GM19468 (cell line): ENCODE data around the gene ACER3.
"Not testable (repeated sequence)": the region's sequence is repeated elsewhere in the genome, so short reads cannot be mapped to it uniquely, and the experiment has no call there.

Experiments used
- ATAC-seq: cut with Tn5 transposase; IDR thresholded peaks from one replicate; pipeline ENCODE4 v1.9.1; 2021; ENCODE audit warnings: mild to moderate bottlenecking, moderate library complexity, moderate number of reproducible peaks; ENCODE audit not compliant: unreplicated experiment; ENCODE audit errors: extremely low read depth

Gene ACER3

DNA sequence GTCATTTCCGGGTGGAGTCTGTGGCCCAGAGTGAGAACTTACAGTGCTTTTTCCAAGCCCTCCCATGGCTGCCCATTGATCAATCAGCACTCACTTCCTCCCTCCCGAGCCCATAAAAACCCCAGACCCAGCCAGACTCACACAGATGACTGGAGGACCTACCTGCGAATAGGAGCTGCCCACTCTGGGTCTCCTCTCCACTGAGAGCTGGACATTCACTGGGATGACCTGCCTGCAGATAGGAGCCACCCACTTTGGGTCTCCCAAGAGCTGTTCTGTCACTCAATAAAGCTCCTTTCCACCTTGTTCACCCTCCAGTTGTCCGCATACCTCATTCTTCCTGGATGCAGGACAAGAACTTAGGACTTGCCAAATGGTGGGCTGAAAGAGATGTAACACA lies 117.5 kb downstream of the ACER3 start:
- ATAC-seq: no peak

- ATAC-seq: no peak
Observed at GRCh38 chr11:76978818-76979217, 118.1 kb downstream of the ACER3 start.

GRCh38 chr11:76980196-76980595 lies 119.5 kb downstream of the ACER3 start:
- ATAC-seq: no peak

DNA sequence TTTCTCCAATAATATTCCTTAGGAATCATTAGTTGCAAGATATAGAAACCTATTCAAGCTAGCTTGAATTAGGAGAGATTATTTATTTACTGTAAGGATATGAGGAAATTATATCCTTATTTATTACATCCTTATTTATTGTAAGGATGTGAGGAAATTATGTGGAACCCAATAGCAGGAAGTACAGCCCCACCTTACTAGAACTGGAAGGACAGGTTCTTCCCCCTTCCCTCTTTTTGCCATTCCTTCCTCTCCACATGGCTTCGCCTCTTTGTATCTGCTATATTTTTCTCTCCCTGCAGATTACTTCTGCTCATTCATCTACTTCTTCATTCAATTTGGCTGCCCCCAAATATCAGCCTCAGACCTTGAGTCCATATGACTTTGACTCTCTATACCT lies 124.0 kb downstream of the ACER3 start:
- no peak for ATAC-seq

GRCh38 chr11:76987203-76987602 lies 126.5 kb downstream of the ACER3 start:
- no peak for ATAC-seq

DNA sequence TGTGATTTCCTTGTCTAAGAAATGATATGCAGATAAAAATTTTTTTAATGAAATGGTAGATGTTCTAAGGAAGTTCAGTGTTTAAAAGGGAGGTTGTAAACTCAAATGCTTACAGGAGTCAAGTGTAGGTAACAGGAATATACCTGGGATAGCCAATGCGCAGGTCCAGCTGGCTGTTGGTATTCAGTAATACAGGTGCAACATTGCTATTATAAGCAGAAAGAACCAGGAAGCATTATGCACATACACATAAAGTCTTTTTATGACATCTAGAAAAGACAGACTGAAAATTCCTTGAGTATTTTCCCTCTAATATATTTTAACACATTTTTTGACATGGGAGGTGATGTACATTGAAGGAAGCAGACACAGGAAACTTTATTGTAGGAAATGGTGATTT lies 129.9 kb downstream of the ACER3 start:
- no peak for ATAC-seq

DNA sequence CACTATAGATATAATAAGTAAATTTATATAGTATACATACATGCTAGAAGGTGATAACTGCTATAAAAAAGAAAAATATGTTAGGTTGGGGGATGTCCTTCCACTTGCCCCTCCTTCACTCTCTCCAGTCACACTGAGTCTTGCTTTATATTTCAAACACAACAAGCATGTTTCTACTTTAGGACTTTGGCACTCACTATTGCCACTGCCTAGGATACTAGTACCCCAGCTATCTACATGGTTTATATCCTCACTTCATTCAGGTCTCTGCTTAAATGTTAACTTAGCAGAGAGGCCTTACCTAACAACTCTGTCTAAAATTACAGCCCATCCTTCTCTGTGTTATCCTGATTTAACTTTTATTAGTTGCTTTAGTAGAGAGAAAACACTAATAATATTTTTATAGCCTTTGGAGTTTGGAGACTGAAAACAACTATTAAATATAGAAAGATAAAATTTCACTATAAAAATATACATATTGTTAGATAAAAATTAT lies 134.4 kb downstream of the ACER3 start:
- no peak for ATAC-seq

DNA sequence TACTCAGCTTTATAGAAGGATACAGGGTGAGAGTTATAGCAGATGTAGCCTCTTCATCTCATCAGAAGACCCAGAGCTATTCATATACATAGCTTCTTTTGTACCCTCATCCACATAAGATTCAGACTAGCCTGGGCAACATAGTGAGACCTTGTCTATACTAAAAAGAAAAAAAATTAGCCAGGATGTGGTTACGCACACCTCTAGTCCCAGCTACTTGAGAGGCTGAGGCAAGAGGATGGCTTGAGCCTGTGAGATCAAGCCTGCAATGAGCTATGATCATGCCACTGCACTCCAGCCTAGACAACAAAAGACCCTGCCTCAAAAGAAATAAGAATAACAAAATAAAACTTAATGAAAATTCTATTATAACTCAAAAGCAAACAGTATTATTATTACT lies 136.8 kb downstream of the ACER3 start:
- ATAC-seq: no peak

DNA sequence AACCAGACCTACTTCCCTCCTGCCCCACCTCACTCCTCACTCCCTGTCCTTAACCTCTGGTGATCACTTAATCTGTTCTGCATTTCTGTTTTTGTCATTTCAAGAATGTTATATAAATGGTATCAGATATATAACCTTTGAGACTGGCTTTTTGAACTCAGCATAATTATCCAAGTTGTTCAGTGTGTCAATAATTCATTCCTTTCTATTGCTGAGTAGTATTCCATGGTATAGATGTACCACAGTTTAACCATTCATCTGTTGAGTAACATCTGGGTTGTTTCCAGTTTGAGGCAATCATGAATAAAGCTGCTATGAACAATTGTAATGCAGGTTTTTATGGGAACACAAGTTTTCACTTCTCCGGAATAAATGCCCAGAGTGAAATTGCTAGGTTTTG lies 138.9 kb downstream of the ACER3 start:
- ATAC-seq: no peak

DNA sequence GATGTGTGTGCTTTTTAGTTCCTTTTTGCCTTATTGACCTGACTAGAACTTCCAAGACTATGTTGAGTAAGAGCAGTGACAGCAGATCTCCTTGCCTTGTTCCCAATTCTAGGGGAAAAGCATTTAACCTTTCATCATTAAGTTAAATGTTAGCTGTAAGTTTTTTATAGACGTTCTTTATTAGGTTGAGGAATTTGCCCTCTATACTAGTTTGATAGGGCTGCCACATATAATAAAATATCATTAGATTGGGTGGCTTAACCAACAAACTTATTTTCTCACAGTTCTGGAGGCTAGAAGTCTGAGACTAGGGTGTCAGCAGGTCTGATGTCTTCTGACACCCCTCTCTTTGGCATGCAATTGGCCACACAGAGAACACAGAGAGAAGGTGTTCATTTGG lies 140.9 kb downstream of the ACER3 start:
- no peak for ATAC-seq

- no peak for ATAC-seq
Observed at GRCh38 chr11:77002776-77003175, 142.1 kb downstream of the ACER3 start.

DNA sequence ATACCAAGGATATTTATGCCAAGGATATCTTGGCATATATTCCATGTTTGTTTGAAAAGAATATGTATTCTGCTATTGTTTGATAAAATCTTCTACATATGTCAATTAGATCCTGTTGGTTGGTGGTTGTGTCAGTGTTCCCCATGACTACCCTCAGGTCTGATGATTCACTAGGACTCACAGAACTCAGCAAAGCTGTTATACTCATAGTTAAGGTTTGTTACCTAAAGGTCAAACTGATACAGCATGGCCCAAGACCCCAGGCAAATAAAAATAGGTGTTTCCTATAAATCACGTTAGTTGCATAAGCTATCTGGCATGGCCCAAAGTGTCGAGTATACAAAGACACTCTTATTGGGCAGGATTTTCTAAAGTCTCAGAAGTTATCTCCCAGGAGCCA lies 143.2 kb downstream of the ACER3 start:
- no peak for ATAC-seq

DNA sequence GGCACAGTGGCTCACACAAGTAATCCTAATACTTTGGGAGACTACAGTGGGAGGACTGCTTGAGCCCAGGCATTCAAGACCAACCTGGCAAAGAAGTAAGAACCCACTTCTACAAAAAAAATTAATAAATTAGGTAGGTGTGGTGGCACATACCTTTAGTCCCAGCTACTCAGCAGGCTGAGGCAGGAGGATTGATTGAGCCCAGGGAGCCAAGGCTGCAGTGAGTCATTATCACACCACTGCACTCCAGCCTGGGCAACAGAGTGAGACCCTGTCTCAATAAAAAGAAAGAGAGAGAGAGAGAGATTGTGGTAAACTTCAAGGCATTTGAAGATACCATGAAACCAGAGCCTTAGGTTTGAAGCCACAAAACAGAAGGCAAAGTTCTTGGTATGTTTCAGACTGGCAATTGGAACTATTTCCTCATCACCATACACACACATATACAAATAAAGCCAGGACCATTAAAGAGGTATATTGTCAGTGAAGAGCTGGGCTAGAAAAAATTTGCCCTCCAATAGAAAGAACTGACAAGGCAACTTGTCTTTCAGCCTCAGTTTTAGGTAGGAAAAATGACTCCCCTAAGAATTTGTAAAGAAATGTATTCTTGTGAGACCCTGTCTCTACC lies 148.9 kb downstream of the ACER3 start:
- no peak for ATAC-seq

- no peak for ATAC-seq
Observed at GRCh38 chr11:77014669-77015068, 154.0 kb downstream of the ACER3 start.

- not testable (repeated sequence) for ATAC-seq
Observed at GRCh38 chr11:77018396-77018924, 157.7 kb downstream of the ACER3 start.

DNA sequence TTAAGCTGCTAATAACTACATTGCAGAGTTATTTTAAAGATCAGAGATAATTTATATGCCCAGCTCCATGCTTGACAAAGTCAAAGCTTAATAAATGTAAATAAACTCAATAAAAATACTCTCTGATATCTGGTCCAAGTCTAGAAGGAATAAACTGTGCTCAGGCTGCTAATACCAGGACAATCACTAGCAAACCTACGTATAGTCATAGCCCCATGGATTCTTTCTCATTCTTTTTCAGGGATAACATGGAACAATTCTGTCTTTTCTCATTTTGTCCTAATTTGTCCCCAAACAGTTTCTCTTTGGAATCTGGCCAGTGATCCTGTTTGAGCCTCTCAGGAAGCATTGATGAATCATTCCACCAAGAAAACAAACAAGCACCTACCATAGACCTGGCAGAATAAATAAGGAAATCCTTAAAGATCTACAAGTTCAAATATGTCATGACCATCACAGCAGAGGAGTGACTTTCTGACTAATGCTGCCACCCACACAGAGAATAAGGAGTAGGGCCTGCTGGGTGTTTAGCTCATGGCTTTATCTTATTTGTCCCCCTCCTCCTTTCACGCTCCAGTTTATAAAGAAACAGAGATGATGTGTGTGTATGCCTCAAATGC lies 159.4 kb downstream of the ACER3 start:
- no peak for ATAC-seq

DNA sequence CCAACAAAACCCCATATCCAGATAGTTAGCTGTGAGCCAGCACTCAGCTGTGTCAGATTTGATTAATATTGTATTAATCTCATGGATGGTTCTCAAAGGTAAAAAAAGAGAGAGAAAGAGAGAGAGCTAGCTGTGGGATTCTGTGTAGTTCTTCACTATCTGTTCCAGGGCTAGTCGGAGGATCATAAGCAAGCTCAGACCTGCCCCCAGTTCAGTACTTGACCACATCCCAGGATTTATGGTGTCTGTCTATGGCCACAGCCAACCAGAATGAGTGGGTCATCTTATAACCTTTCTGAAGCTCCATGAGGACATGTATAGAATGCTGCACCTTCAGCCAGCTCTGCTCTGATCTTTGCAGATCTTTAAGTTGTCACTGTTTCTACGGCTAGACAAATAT lies 160.0 kb downstream of the ACER3 start:
- no peak for ATAC-seq

DNA sequence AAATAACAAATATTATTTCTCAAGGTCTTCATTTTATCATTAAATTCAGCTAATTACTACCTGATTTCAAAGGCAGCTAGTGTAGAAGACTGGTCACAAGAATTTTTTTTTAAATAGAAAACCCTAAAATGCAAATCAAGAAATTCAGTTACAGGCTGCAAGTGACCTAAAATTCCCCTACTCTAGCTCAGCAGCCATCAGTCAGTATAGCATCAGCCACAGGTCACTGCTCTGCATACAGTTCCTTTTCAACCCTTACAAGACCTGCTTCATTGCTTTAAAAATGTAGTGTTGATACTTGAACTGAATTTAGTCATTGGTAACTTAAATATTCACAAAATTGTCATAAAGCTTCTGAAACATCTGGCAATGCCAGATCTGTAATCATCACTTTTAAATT lies 164.0 kb downstream of the ACER3 start:
- ATAC-seq: no peak

- ATAC-seq: no peak
Observed at GRCh38 chr11:77026221-77026620, 165.5 kb downstream of the ACER3 start.

DNA sequence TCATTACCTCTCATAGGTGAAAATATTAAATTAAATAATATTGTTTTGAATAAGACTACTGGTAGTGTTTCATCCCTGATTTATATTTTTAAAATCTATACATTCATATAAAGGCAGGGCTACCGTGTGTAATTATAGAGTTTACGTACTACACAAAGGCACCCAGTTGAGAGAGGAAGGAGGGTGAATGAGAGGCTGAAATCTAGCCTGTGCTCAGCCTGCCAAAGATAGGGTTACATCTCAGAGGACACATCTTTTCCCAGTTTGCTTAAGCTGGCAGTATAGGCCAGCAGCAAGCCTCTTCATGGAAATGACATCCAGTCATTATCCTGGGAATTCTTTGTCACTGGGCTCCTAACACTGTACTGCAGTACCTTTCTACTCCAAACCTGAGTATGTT lies 166.0 kb downstream of the ACER3 start:
- ATAC-seq: no peak

GRCh38 chr11:77027275-77027674 lies 166.6 kb downstream of the ACER3 start:
- no peak for ATAC-seq

DNA sequence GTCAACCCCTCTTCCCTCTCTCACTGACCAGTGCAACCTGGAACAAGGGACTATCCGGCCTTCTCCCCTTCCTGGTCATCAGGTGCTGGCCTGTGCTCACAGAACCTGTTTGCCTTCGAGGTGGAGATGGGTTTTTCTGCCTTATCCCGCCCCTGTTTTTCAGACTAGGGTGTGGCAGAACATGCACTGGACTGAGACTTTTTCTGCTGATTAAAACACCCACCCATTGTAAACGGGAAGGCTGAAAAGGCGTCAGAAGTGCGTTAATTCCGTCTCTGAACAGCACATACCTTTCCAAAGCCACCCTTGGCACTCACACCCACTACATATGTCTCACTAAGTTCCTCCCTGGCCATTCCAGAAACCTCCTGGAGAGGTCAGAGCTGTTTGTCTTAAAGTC lies 169.1 kb downstream of the ACER3 start:
- no peak for ATAC-seq
